Measurements from ENCODE around the gene RNF17.
"Not testable (repeated sequence)": the region's sequence is repeated elsewhere in the genome, so short reads cannot be mapped to it uniquely, and the experiment has no call there.

RNF17 gene

GRCh38 chr13:24745861-24746617 lies 17.9 kb upstream of the RNF17 start:
- DNase-seq, result no peak

- DNase-seq, result no peak
Observed at GRCh38 chr13:24746618-24747247, 17.2 kb upstream of the RNF17 start.

- no peak for DNase-seq
Observed at GRCh38 chr13:24747248-24748060, 16.5 kb upstream of the RNF17 start.

- DNase-seq, result no peak
Observed at GRCh38 chr13:24748061-24748400, 15.9 kb upstream of the RNF17 start.

GRCh38 chr13:24759197-24759596 lies 4.8 kb upstream of the RNF17 start:
- no peak for DNase-seq

GRCh38 chr13:24764276-24764630 lies 284 bp downstream of the RNF17 start:
- DNase-seq, result no peak

GRCh38 chr13:24777171-24777570 lies 13.2 kb downstream of the RNF17 start:
- no peak for DNase-seq

- DNase-seq, result no peak
Observed at GRCh38 chr13:24784319-24784718, 20.4 kb downstream of the RNF17 start.

- no peak for DNase-seq
Observed at GRCh38 chr13:24788538-24788937, 24.6 kb downstream of the RNF17 start.

- DNase-seq, result no peak
Observed at GRCh38 chr13:24802074-24802473, 38.1 kb downstream of the RNF17 start.

- no peak for DNase-seq
Observed at GRCh38 chr13:24821207-24821606, 57.2 kb downstream of the RNF17 start.

GRCh38 chr13:24822640-24823039 lies 58.7 kb downstream of the RNF17 start:
- DNase-seq, result no peak

GRCh38 chr13:24823122-24823710 lies 59.2 kb downstream of the RNF17 start:
- DNase-seq, result not testable (repeated sequence)

- no peak for DNase-seq
Observed at GRCh38 chr13:24827799-24828198, 63.8 kb downstream of the RNF17 start.

GRCh38 chr13:24834902-24835510 lies 71.0 kb downstream of the RNF17 start:
- DNase-seq, result no peak

GRCh38 chr13:24837528-24837927 lies 73.6 kb downstream of the RNF17 start:
- DNase-seq, result not testable (repeated sequence)

GRCh38 chr13:24842549-24843274 lies 78.7 kb downstream of the RNF17 start:
- DNase-seq, result no peak

GRCh38 chr13:24851546-24851945 lies 87.6 kb downstream of the RNF17 start:
- DNase-seq, result no peak

- no peak for DNase-seq
Observed at GRCh38 chr13:24854311-24854710, 90.3 kb downstream of the RNF17 start.

GRCh38 chr13:24858953-24859352 lies 95.0 kb downstream of the RNF17 start:
- no peak for DNase-seq

- no peak for DNase-seq
Observed at GRCh38 chr13:24860770-24861169, 96.8 kb downstream of the RNF17 start.

GRCh38 chr13:24861617-24862362 lies 97.8 kb downstream of the RNF17 start:
- no peak for DNase-seq
